ENCODE measurements around the gene THSD7B.

DNA sequence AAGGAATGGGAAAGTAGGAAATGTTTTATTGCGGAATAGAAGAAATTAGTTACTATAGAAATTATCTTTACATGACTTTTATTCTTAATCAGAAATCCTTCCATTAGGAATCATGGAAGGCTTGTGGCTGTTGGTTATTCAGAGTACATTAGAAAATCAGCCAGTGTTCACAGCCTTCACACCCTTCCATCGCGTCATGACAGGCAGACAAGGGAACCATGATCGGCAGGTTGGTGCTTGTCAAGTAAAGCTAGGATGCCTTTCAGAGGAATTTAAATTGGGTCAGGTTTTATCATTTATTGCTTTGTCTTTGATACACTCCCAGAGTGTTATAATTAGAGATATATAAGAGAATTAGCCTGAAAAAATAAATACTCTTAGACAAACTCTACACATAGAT, 400.6 kb downstream of the THSD7B start:
- TF ChIP-seq POLR2AphosphoS2 (IDR thresholded peaks at IDR 0.05; ENCODE audit: low read length): no peak
- TF ChIP-seq, protein P1, sequence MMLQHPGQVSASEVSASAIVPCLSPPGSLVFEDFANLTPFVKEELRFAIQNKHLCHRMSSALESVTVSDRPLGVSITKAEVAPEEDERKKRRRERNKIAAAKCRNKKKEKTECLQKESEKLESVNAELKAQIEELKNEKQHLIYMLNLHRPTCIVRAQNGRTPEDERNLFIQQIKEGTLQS (IDR thresholded peaks at IDR 0.05): no peak
- TF ChIP-seq, protein P1 (CRISPR knock-in tag; conservative IDR thresholded peaks at IDR 0.05): no peak
- TF ChIP-seq NFYB (IDR thresholded peaks at IDR 0.05; ENCODE audit: extremely low read depth, insufficient read length): no peak
- no peak for TF ChIP-seq SNRNP70 (optimal IDR thresholded peaks at IDR 0.05; ENCODE audit: low read depth, low read length)
- TF ChIP-seq, protein P2, sequence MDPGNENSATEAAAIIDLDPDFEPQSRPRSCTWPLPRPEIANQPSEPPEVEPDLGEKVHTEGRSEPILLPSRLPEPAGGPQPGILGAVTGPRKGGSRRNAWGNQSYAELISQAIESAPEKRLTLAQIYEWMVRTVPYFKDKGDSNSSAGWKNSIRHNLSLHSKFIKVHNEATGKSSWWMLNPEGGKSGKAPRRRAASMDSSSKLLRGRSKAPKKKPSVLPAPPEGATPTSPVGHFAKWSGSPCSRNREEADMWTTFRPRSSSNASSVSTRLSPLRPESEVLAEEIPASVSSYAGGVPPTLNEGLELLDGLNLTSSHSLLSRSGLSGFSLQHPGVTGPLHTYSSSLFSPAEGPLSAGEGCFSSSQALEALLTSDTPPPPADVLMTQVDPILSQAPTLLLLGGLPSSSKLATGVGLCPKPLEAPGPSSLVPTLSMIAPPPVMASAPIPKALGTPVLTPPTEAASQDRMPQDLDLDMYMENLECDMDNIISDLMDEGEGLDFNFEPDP (CRISPR knock-in tag; IDR thresholded peaks at IDR 0.05): no peak
- no peak for TF ChIP-seq RAD21 (CRISPR knock-in tag; conservative IDR thresholded peaks at IDR 0.05 in 1 of 2, IDR thresholded peaks at IDR 0.05 in 1 of 2)
- no peak for TF ChIP-seq POLR2AphosphoS5 (IDR thresholded peaks at IDR 0.05; ENCODE audit: control insufficient read depth, insufficient read depth, low read depth, low read length)
- TF ChIP-seq BRCA1 (IDR thresholded peaks at IDR 0.05): no peak
- TF ChIP-seq BRCA1 (CRISPR knock-in tag; IDR thresholded peaks at IDR 0.05): no peak
- TF ChIP-seq, protein P3, sequence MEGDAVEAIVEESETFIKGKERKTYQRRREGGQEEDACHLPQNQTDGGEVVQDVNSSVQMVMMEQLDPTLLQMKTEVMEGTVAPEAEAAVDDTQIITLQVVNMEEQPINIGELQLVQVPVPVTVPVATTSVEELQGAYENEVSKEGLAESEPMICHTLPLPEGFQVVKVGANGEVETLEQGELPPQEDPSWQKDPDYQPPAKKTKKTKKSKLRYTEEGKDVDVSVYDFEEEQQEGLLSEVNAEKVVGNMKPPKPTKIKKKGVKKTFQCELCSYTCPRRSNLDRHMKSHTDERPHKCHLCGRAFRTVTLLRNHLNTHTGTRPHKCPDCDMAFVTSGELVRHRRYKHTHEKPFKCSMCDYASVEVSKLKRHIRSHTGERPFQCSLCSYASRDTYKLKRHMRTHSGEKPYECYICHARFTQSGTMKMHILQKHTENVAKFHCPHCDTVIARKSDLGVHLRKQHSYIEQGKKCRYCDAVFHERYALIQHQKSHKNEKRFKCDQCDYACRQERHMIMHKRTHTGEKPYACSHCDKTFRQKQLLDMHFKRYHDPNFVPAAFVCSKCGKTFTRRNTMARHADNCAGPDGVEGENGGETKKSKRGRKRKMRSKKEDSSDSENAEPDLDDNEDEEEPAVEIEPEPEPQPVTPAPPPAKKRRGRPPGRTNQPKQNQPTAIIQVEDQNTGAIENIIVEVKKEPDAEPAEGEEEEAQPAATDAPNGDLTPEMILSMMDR (IDR thresholded peaks at IDR 0.05 in 2 of 3, conservative IDR thresholded peaks at IDR 0.05 in 1 of 3; ENCODE audit: insufficient read depth in 2 of 3, low read depth in 1 of 3, low read length in 3 of 3): no peak

Data from K562 (cell line).